Retinal pigment epithelial cell (primary cell): Measurements from ENCODE around the gene SGMS1.

Source experiments
- DNase-seq: peaks from one replicate; pipeline ENCODE4 v3.0.0-alpha.2; 2010; ENCODE audit warnings: low read depth
- H3K4me3 ChIP-seq: 2 replicates; pipeline ENCODE4 v1.5.1; 2011; ENCODE audit warnings: mild to moderate bottlenecking, low read length, control low read depth, moderate library complexity
- CTCF ChIP-seq: conservative IDR thresholded peaks from 2 replicates; pipeline ENCODE4 v1.5.1; 2011; ENCODE audit warnings: low read depth, low read length, control low read depth, inconsistent platforms

Gene SGMS1

GRCh38 chr10:50641626-50642025, 17.9 kb upstream of the SGMS1 start:
- TF ChIP-seq CTCF = no peak
- H3K4me3 ChIP-seq = no peak overlapping the region
- no peak for DNase-seq

- H3K4me3 ChIP-seq = no peak overlapping the region
- no peak for TF ChIP-seq CTCF
These were observed 16.5 kb upstream of the SGMS1 start for GRCh38 chr10:50640238-50640637.

DNA sequence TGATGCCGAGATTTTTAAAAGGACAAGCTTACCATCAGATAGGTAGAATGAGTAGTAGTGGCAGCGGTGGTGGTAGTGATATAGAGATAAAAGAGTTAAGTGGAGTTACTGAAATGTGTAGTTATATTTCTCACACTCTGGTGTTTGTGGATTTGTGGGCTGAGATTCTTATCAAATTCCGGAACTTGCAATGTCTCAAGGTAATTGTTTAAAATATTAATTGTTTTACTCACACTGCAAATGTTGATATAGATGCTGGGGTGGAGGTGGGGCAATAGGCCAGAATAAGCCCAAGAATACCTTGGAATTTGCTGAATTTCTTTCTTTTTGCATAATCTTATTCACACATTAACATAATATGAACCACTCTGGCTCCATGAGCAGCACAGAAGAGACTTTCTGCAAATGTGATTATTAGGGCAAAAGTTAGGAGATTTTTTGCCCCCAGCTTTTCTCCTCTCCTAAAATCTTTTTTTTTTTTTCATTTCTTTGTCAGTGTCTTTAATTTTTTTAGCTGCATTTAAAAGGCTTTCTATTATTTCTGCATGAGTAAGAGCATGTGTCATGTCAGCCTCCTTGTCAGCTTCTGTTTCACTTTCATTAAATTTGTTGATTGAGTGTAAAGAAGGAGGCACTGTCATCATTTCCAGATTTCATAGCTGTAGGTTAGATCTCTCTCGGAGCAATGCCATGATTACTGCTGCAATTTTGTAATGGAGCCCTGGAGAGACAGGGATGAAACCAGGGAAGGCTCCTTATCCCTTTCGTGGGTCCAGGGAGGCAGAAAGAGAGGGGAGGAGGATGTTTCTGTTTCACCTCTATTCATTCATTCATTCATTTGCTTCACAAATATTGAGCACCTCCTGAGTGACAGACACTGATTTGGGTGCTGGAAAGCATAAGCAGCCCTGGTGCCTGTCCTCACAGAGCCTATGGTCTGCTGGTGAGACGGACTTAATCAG, 13.1 kb upstream of the SGMS1 start:
- DNase-seq = no peak
- no peak overlapping the region for H3K4me3 ChIP-seq
- TF ChIP-seq CTCF = no peak

More at GRCh38 chr10:50640238-50640637, 16.5 kb upstream of the SGMS1 start:
- no peak for DNase-seq

DNA sequence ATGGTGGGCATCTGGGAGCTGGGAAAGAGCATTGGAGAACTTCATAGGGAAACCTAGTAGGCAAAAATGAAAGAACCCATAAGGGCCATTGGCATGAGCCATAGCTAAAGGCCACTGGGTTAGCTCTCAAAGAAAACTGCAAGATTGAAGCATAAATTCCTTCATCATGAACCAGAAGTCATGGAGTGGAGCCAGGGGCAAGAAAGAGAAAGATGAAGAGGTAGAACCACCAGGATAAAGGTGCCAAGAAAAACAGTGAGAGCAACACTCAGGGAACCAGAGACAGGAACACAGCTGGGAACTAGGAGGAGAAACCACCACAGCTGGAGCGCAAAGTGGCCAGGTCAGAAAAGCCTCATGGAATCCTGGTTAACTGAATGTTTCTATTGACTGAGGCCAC, 11.5 kb upstream of the SGMS1 start:
- DNase-seq = no peak
- TF ChIP-seq CTCF = no peak

DNA sequence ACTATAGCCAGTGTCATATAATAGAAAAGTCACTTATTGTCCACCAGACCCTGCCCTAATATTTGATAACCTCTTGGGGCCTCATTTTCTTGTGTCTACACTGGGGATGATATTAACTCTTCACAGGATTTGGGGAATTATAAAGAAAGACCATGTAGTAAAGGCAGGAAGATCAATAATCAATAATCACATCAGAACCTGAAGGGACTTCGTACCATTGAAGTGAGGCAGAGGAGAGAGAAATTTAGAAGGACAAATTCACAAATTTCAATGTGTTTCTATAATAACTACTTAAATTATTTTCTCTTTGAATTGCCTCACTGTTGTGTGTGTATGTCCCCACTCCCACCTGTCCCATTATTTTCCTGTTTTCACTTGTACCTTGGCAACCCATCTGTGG, 10.7 kb upstream of the SGMS1 start:
- no peak for TF ChIP-seq CTCF
- no peak for DNase-seq

More for the DNA sequence above, 11.5 kb upstream of the SGMS1 start:
- no peak overlapping the region for H3K4me3 ChIP-seq

DNA sequence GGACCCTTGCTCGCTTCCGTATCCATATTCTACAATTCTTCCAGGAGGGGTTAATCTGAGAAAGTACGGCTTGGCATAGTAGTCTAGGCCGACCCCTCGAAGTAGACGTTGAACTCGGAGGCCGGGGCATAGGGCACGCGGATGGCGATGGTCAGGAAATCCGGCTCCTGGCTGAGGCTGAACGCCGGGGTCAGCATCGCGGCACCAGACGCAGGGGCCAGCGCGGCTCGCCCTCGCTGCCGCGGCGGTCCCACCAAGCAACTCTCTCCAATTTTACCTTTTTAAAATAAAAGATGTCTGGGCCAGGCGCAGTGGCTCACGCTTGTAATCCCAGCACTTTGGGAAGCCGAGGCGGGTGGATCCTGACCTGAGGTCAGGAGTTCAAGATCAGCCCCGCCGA, 7.3 kb upstream of the SGMS1 start:
- no peak for TF ChIP-seq CTCF
- H3K4me3 ChIP-seq = no peak overlapping the region
- no peak for DNase-seq

More for the DNA sequence above, 10.7 kb upstream of the SGMS1 start:
- H3K4me3 ChIP-seq = no peak overlapping the region
